HepG2 (cell line): ENCODE results near the gene MINDY1. TPM values are rescaled to one million over a fixed set of nuclear protein-coding genes. Genes with fewer than 3 reads are reported as not detected.

Source experiments
- ELF3 ChIP-seq: IDR thresholded peaks from 2 replicates; pipeline ENCODE4 v1.6.1; 2016; ENCODE audit warnings: missing genetic modification reagents, missing compliant biosample characterization
- FLYWCH1 ChIP-seq: sonication (generic); formaldehyde crosslinking; IDR thresholded peaks from 2 replicates; pipeline ENCODE4 v1.8.1; 2023; ENCODE audit warnings: mild to moderate bottlenecking, missing genetic modification reagents
- FOXO4 ChIP-seq: sonication (generic); formaldehyde crosslinking; conservative IDR thresholded peaks from 2 replicates; pipeline ENCODE4 v1.8.1; 2023; ENCODE audit warnings: missing genetic modification reagents
- IKZF1 ChIP-seq: fragments of 450-650 bp; IDR thresholded peaks from 2 replicates; pipeline ENCODE4 v1.7.1; 2016
- JUND ChIP-seq: sonication (generic); formaldehyde crosslinking; IDR thresholded peaks from 2 replicates; pipeline ENCODE4 v1.8.0; 2022; ENCODE audit warnings: mild to moderate bottlenecking, missing genetic modification reagents
- MEIS2 ChIP-seq: sonication (generic); formaldehyde crosslinking; IDR thresholded peaks from 2 replicates; pipeline ENCODE4 v1.9.0; 2021; ENCODE audit warnings: mild to moderate bottlenecking, missing genetic modification reagents
- MNT ChIP-seq: fragments of 450-650 bp; IDR thresholded peaks from 2 replicates; pipeline ENCODE4 v1.6.1; 2016
- NFE2 ChIP-seq: sonication (generic); formaldehyde crosslinking; IDR thresholded peaks from 2 replicates; pipeline ENCODE4 v1.4.0; 2020; ENCODE audit warnings: missing genetic modification reagents
- REXO4 ChIP-seq: sonication (generic); formaldehyde crosslinking; IDR thresholded peaks from 2 replicates; pipeline ENCODE4 v1.8.0; 2022; ENCODE audit warnings: missing genetic modification reagents, mild to moderate bottlenecking, borderline replicate concordance
- RFXANK ChIP-seq: IDR thresholded peaks from 2 replicates; pipeline ENCODE4 v1.6.1; 2016
- SALL1 ChIP-seq: sonication (generic); formaldehyde crosslinking; IDR thresholded peaks from 2 replicates; pipeline ENCODE4 v1.8.0; 2022; ENCODE audit warnings: mild to moderate bottlenecking, missing genetic modification reagents
- YY1 ChIP-seq: IDR thresholded peaks from 2 replicates; pipeline ENCODE4 v1.6.1; 2011; ENCODE audit warnings: low read length, low read depth, moderate library complexity, mild to moderate bottlenecking; ENCODE audit not compliant: insufficient read depth, insufficient replicate concordance
- ZFX ChIP-seq: sonication (generic); formaldehyde crosslinking; IDR thresholded peaks from 2 replicates; pipeline ENCODE4 v1.4.0; 2020; ENCODE audit warnings: mild to moderate bottlenecking, low read depth, missing genetic modification reagents, moderate library complexity
- ZNF124 ChIP-seq: sonication (generic); formaldehyde crosslinking; IDR thresholded peaks from 2 replicates; pipeline ENCODE4 v1.4.0; 2020; ENCODE audit warnings: missing genetic modification reagents
- ZNF234 ChIP-seq: sonication (generic); formaldehyde crosslinking; conservative IDR thresholded peaks from 2 replicates; pipeline ENCODE4 v1.5.1; 2020; ENCODE audit warnings: mild to moderate bottlenecking, missing genetic modification reagents
- ZNF432 ChIP-seq: sonication (generic); formaldehyde crosslinking; IDR thresholded peaks from 2 replicates; pipeline ENCODE4 v1.5.0; 2020; ENCODE audit warnings: missing genetic modification reagents, mild to moderate bottlenecking, borderline replicate concordance
- ZNF644 ChIP-seq: IDR thresholded peaks from 2 replicates; pipeline ENCODE4 v1.6.1; 2016; ENCODE audit warnings: low read depth
- polyA plus RNA-seq, 8 experiments: library from polyadenylated mRNA; depleted of rRNA in 3 of 8; stranded (reverse) in 7 of 8; unstranded in 1 of 8; fragments of >200 nt; fragmentation: Illumina TruSeq in 4 of 8; extraction: Trizol in 4 of 8; gene quantifications; 2 replicates each; pipeline versions ENCODE4 v1.2.1 to v1.2.3, GENCODE V29; 2011 to 2016; ENCODE audit warnings: low read depth in 4 of 8, missing spikeins in 1 of 8, mixed read lengths in 1 of 8; ENCODE audit not compliant: insufficient read depth in 1 of 8
- total RNA-seq, 5 experiments: library from RNA; depleted of rRNA; stranded (reverse); fragments of >200 nt; fragmentation: Illumina TruSeq; extraction: Trizol; gene quantifications; 2 replicates each; pipeline ENCODE4 v1.2.3, GENCODE V29; 2016; ENCODE audit warnings: low read depth in 1 of 5
- TF ChIP-seq, protein P1 (sequence below): conservative IDR thresholded peaks from 2 replicates; pipeline ENCODE4 v1.6.1; 2018; ENCODE audit warnings: missing genetic modification reagents
- TF ChIP-seq, protein P2 (sequence below): sonication (generic); formaldehyde crosslinking; IDR thresholded peaks from 2 replicates; pipeline ENCODE4 v1.5.1; 2020; ENCODE audit warnings: missing genetic modification reagents, mild to moderate bottlenecking, borderline replicate concordance
- TF ChIP-seq, protein P3 (sequence below): sonication (generic); formaldehyde crosslinking; IDR thresholded peaks from 2 replicates; pipeline ENCODE4 v1.8.1; 2023; ENCODE audit warnings: mild to moderate bottlenecking, missing genetic modification reagents
- TF ChIP-seq, protein P4 (sequence below): sonication (generic); formaldehyde crosslinking; IDR thresholded peaks from 2 replicates; pipeline ENCODE4 v1.4.0; 2020; ENCODE audit warnings: low read depth, mild to moderate bottlenecking, missing genetic modification reagents
- TF ChIP-seq, protein P5 (sequence below): sonication (generic); formaldehyde crosslinking; IDR thresholded peaks from 2 replicates; pipeline ENCODE4 v1.5.0; 2020; ENCODE audit warnings: missing genetic modification reagents

Gene MINDY1
- total and polyA plus RNA-seq, 2 of the 13 experiments (the other 11 are each of a cell fraction or from before 2014, with no cell fraction given) = 11.1 to 15.0 TPM

GRCh38 chr1:150970808-150971582 is 35.7 kb downstream of the MINDY1 start (continued):
- TF ChIP-seq SALL1 (CRISPR knock-in tag) = peak; percentile 93
- TF ChIP-seq NFE2 = no peak
- TF ChIP-seq ZNF124 (CRISPR knock-in tag) = no peak
- no peak for TF ChIP-seq REXO4 (CRISPR knock-in tag)
- TF ChIP-seq, protein P1, sequence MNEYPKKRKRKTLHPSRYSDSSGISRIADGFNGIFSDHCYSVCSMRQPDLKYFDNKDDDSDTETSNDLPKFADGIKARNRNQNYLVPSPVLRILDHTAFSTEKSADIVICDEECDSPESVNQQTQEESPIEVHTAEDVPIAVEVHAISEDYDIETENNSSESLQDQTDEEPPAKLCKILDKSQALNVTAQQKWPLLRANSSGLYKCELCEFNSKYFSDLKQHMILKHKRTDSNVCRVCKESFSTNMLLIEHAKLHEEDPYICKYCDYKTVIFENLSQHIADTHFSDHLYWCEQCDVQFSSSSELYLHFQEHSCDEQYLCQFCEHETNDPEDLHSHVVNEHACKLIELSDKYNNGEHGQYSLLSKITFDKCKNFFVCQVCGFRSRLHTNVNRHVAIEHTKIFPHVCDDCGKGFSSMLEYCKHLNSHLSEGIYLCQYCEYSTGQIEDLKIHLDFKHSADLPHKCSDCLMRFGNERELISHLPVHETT (CRISPR knock-in tag) = no peak
- no peak for TF ChIP-seq ZNF432 (CRISPR knock-in tag)
- peak; percentile 80 for TF ChIP-seq ELF3
- TF ChIP-seq, protein P2, sequence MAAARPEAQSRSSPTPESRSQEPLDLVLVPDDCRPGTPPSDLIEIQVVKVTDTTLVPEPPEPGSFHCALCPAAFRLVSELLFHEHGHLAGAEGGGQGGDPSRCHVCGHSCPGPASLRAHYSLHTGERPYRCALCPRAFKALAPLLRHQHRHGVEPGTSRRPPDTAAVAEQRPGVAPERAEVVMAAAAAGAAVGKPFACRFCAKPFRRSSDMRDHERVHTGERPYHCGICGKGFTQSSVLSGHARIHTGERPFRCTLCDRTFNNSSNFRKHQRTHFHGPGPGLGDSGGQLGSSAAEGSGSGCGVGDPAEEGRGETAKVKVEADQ (CRISPR knock-in tag) = peak; percentile 84
- TF ChIP-seq, protein P3, sequence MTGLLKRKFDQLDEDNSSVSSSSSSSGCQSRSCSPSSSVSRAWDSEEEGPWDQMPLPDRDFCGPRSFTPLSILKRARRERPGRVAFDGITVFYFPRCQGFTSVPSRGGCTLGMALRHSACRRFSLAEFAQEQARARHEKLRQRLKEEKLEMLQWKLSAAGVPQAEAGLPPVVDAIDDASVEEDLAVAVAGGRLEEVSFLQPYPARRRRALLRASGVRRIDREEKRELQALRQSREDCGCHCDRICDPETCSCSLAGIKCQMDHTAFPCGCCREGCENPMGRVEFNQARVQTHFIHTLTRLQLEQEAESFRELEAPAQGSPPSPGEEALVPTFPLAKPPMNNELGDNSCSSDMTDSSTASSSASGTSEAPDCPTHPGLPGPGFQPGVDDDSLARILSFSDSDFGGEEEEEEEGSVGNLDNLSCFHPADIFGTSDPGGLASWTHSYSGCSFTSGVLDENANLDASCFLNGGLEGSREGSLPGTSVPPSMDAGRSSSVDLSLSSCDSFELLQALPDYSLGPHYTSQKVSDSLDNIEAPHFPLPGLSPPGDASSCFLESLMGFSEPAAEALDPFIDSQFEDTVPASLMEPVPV (CRISPR knock-in tag) = peak; percentile 72
- no peak for TF ChIP-seq ZNF234
- TF ChIP-seq, protein P4, sequence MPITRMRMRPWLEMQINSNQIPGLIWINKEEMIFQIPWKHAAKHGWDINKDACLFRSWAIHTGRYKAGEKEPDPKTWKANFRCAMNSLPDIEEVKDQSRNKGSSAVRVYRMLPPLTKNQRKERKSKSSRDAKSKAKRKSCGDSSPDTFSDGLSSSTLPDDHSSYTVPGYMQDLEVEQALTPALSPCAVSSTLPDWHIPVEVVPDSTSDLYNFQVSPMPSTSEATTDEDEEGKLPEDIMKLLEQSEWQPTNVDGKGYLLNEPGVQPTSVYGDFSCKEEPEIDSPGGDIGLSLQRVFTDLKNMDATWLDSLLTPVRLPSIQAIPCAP (CRISPR knock-in tag) = no peak
- TF ChIP-seq RFXANK = no peak
- peak; percentile 33; the same call in 1 of the 2 replicates for TF ChIP-seq MNT
- TF ChIP-seq YY1 = no peak
- peak; percentile 96 for TF ChIP-seq MEIS2 (CRISPR knock-in tag)
- TF ChIP-seq, protein P5, sequence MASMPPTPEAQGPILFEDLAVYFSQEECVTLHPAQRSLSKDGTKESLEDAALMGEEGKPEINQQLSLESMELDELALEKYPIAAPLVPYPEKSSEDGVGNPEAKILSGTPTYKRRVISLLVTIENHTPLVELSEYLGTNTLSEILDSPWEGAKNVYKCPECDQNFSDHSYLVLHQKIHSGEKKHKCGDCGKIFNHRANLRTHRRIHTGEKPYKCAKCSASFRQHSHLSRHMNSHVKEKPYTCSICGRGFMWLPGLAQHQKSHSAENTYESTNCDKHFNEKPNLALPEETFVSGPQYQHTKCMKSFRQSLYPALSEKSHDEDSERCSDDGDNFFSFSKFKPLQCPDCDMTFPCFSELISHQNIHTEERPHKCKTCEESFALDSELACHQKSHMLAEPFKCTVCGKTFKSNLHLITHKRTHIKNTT (CRISPR knock-in tag) = no peak
- TF ChIP-seq JUND (CRISPR knock-in tag) = no peak
- TF ChIP-seq FLYWCH1 = no peak
- no peak for TF ChIP-seq IKZF1
- TF ChIP-seq ZNF644 (CRISPR knock-in tag) = no peak
- no peak for TF ChIP-seq FOXO4
- TF ChIP-seq ZFX = 0 out of 2 replicates have a peak, but pooled peaks have one; percentile 5
